ENCODE data around the gene ANKRD13B. TPM values are rescaled to one million over a fixed set of nuclear protein-coding genes. Genes with fewer than 3 reads are reported as not detected.
A peak's percentile ranks its signal among the peaks of the same experiment; 100 is the strongest.

Gene ANKRD13B
- total RNA-seq, 6 experiments from 2014 or later: 1.9 to 4.3 (median 3.0) TPM

DNA sequence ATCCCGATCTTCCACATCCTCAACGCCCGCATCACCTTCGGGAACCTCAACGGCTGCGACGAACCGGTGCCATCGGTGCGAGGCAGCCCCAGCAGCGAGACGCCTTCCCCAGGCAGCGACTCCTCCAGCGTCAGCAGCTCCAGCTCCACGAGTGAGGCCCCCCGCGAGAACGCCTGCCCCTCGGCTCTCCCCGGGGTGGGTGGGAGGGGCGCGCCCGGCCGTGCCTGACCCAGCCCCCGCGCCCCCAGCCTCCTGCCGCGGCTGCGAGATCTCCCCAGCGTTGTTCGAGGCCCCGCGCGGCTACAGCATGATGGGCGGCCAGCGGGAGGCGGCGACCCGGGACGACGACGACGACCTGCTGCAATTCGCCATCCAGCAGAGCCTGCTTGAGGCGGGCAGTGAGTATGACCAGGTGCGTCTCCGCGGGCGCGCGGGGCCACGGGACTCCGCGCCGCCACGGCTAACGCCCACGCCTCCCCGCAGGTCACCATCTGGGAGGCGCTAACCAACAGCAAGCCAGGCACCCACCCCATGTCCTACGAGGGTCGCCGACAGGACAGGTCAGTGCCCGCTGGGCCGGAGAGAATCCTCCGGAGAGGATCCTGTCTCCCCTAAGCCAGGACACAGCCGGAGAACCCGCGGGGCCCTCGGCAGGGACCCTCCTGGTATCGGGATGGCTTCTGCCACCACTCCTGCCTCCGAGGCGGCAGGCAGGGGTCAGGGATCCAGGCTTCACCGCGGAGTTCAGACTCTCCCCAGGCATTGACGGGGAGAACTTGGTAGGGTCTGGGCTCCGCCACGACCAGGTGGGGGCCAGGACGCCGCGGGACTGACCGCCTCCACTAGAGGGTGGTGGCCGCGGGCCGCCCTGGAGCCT lies 19.7 kb downstream of the ANKRD13B start:
- Mint-ChIP-seq H3K27ac (no peak overlapping the region), H3K27me3 (ENCODE audit: insufficient read depth) (peaks cover 5% of the 10 kb centered on the region; the same call in 1 of the 2 replicates), H3K4me1 (ENCODE audit: low read depth) (peaks cover 25% of the 10 kb centered on the region), H3K4me3 (no peak overlapping the region), H3K36me3 (ENCODE audit: low read depth) (no peaks in the 10 kb centered on the region), H3K9me3 (no peaks in the 10 kb centered on the region)
- DNase-seq: no peak
- TF ChIP-seq, protein P1, sequence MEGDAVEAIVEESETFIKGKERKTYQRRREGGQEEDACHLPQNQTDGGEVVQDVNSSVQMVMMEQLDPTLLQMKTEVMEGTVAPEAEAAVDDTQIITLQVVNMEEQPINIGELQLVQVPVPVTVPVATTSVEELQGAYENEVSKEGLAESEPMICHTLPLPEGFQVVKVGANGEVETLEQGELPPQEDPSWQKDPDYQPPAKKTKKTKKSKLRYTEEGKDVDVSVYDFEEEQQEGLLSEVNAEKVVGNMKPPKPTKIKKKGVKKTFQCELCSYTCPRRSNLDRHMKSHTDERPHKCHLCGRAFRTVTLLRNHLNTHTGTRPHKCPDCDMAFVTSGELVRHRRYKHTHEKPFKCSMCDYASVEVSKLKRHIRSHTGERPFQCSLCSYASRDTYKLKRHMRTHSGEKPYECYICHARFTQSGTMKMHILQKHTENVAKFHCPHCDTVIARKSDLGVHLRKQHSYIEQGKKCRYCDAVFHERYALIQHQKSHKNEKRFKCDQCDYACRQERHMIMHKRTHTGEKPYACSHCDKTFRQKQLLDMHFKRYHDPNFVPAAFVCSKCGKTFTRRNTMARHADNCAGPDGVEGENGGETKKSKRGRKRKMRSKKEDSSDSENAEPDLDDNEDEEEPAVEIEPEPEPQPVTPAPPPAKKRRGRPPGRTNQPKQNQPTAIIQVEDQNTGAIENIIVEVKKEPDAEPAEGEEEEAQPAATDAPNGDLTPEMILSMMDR (IDR thresholded peaks at IDR 0.05): no peak

DNA sequence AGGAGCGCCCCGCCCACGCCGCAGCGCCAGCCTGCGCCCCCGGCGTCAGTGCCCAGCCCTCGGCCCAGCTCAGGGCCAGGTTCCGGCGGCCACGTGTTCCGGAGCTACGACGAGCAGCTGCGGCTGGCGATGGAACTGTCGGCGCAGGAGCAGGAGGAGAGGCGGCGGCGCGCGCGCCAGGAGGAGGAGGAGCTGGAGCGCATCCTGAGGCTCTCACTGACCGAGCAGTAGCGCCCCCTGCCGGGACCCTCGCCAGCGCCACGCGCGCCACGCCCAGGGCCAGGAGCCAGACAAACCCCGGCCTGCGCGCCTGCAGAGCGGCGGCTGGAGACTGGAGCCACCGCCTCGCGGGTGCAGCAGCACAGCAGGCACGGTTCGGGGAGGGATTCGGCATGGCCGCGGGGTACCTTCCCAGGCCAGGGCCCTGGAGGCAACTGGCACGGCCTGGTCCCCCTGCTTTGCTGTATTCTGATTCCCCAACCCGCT lies 20.5 kb downstream of the ANKRD13B start:
- Mint-ChIP-seq H3K9me3 (no peaks in the 10 kb centered on the region), H3K4me3 (no peak overlapping the region; the same call in 1 of the 2 replicates), H3K27ac (no peak overlapping the region), H3K4me1 (ENCODE audit: low read depth) (peaks cover 25% of the 10 kb centered on the region), H3K27me3 (ENCODE audit: insufficient read depth) (peaks cover 2% of the 10 kb centered on the region; the same call in 1 of the 2 replicates), H3K36me3 (ENCODE audit: low read depth) (no peaks in the 10 kb centered on the region)
- TF ChIP-seq, protein P1 (IDR thresholded peaks at IDR 0.05): peak; percentile 81
- no peak for DNase-seq

DNA sequence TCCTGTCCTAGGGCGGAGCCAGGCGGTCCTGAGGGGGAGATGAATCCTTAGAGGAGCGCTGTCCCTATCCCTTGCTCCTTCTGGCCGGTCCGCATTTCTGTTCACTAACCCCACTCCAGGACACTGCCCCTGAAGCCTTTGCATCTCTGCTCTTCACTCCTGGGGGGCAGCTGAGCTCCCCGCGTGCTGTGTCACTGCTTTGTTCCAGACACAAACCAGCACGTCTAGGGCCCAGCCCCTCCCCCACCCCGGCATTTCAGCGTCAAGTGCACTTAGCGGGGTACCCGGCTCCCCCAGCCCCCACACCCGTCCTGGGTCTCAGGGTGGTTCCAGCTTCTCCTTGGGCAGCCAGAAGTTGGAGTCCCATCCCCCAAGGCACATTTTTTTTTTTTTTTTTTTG lies 20.9 kb downstream of the ANKRD13B start:
- Mint-ChIP-seq H3K27ac (no peak overlapping the region), H3K4me1 (ENCODE audit: low read depth) (peaks cover 26% of the 10 kb centered on the region), H3K9me3 (no peaks in the 10 kb centered on the region), H3K4me3 (no peak overlapping the region; the same call in 1 of the 2 replicates), H3K36me3 (ENCODE audit: low read depth) (no peaks in the 10 kb centered on the region), H3K27me3 (ENCODE audit: insufficient read depth) (peaks cover 2% of the 10 kb centered on the region)
- TF ChIP-seq, protein P1 (IDR thresholded peaks at IDR 0.05): no peak
- no peak for DNase-seq

DNA sequence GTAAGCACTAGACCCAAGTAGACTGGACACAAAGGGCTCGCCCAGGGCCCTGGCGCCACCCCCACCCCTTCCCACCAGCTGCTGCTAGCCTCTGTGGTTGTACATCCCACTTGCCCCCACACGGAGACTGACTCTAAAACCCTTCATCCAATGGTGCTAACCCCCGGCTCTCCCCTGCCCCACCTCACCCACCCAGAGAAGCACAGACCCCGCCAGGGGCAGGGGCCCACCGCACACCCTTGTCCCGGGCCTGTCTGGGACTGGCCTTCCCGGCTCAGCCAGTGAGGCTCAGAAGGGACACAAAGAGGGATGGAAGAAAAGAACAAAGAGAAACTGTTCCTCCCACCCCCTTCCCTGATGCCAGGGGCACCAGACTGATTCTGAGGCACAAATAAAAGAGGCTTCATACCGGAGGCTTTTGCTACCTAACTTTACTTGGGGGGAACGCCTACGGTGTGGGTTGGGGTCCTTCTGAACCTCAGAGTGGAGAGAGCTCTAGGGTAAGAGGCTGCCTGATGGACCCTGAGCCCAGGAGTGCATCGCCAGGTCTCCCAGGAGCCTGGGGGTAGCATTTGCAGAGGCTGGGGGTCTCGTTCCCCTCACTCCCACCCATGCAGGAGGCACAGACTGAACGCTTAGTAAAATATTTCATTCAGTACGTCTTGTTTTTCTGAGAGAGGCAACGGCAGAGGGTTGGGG lies 21.6 kb downstream of the ANKRD13B start:
- TF ChIP-seq, protein P1 (IDR thresholded peaks at IDR 0.05): no peak
- Mint-ChIP-seq H3K27ac (no peak overlapping the region; the same call in 1 of the 2 replicates), H3K9me3 (no peaks in the 10 kb centered on the region), H3K27me3 (ENCODE audit: insufficient read depth) (peaks cover 2% of the 10 kb centered on the region), H3K4me3 (peak overlapping the region; percentile 83), H3K4me1 (ENCODE audit: low read depth) (peaks cover 32% of the 10 kb centered on the region), H3K36me3 (ENCODE audit: low read depth) (no peaks in the 10 kb centered on the region)
- DNase-seq: no peak

DNA sequence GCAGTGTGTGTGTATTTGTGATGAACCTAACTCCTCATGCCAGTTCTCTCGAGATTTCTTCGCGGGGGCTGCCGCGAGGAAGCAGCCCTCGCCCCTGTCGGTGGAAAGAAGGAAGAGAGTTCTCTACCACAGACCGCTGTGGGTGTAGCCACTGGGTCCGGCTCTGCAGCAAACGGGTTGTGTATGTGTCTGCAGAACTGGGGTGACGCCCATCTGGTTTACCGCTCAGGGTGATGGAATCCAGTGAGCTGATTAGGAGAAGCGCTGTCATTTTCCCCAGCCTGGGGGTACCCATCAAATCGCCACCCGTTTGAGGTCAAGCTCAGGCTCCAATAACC lies 22.1 kb downstream of the ANKRD13B start:
- peak overlapping the region; percentile 83 for H3K4me3 Mint-ChIP-seq
- peaks cover 2% of the 10 kb centered on the region for H3K27me3 Mint-ChIP-seq (ENCODE audit: insufficient read depth)

More for the DNA sequence above, 22.1 kb downstream of the ANKRD13B start:
- no peaks in the 10 kb centered on the region for H3K36me3 Mint-ChIP-seq (ENCODE audit: low read depth)
- no peaks in the 10 kb centered on the region for H3K9me3 Mint-ChIP-seq
- TF ChIP-seq, protein P1 (IDR thresholded peaks at IDR 0.05): no peak
- H3K27ac Mint-ChIP-seq: peak overlapping the region; percentile 42
- no peak for DNase-seq
- peaks cover 37% of the 10 kb centered on the region for H3K4me1 Mint-ChIP-seq (ENCODE audit: low read depth)
